ENCODE results near the gene BARHL2. TPM values are rescaled to one million over a fixed set of nuclear protein-coding genes. Genes with fewer than 3 reads are reported as not detected.

BARHL2 gene
- total RNA-seq, 4 donors from 2014 or later = not detected

- H3K27me3 ChIP-seq = peaks cover 0 to 7% (median 0%) of the 10 kb centered on the region in 4 donors
- intact Hi-C loops (cut with DNase I) = no loop called here
- no peak overlapping the region for H3K27ac ChIP-seq
- H3K4me1 ChIP-seq = no peaks in the 10 kb centered on the region
- no peak for TF ChIP-seq CTCF (IDR thresholded peaks at IDR 0.05)
- TF ChIP-seq POLR2A (IDR thresholded peaks at IDR 0.05) = no peak
- H3K36me3 ChIP-seq = no peaks in the 10 kb centered on the region
- no peak for DNase-seq
- no peaks in the 10 kb centered on the region for H3K9me3 ChIP-seq
- 32 to 65% methylated on average over 1 of the region's 1 CpG for WGBS, 2 donors
- H3K4me3 ChIP-seq = no peak overlapping the region
Observed at GRCh38 chr1:90753556-90753955, 36.5 kb upstream of the BARHL2 start.

- TF ChIP-seq CTCF (IDR thresholded peaks at IDR 0.05) (no peak), POLR2A (IDR thresholded peaks at IDR 0.05) (no peak)
- Histone ChIP-seq H3K9me3 (no peaks in the 10 kb centered on the region), H3K4me1 (no peaks in the 10 kb centered on the region), H3K4me3 (no peak overlapping the region), H3K27me3 (peaks cover 0 to 14% (median 0%) of the 10 kb centered on the region in 4 donors), H3K27ac (no peak overlapping the region), H3K36me3 (no peaks in the 10 kb centered on the region)
- DNase-seq = no peak
- intact Hi-C loops (cut with DNase I) = no loop called here
Observed at GRCh38 chr1:90748668-90749067, 31.6 kb upstream of the BARHL2 start.

- no peak overlapping the region for H3K4me3 ChIP-seq
- H3K9me3 ChIP-seq = no peaks in the 10 kb centered on the region
- no peaks in the 10 kb centered on the region for H3K36me3 ChIP-seq
- H3K27me3 ChIP-seq = peaks cover 0 to 14% (median 0%) of the 10 kb centered on the region in 4 donors
- no peak overlapping the region for H3K27ac ChIP-seq
- intact Hi-C loops (cut with DNase I) = no loop called here
- no peaks in the 10 kb centered on the region for H3K4me1 ChIP-seq
- DNase-seq = no peak
- TF ChIP-seq CTCF (IDR thresholded peaks at IDR 0.05) = no peak
- 87 to 95% methylated on average over 1 of the region's 1 CpG for WGBS, 2 donors
Observed at GRCh38 chr1:90746857-90747256, 29.8 kb upstream of the BARHL2 start.

- 94 to 98% methylated on average over 2 of the region's 2 CpGs for WGBS, 2 donors
- intact Hi-C loops (cut with DNase I) = no loop called here
- Histone ChIP-seq H3K36me3 (no peaks in the 10 kb centered on the region), H3K4me1 (no peaks in the 10 kb centered on the region), H3K27ac (no peak overlapping the region), H3K9me3 (no peaks in the 10 kb centered on the region), H3K27me3 (peaks cover 0 to 14% (median 0%) of the 10 kb centered on the region in 4 donors), H3K4me3 (no peak overlapping the region)
- TF ChIP-seq CTCF (IDR thresholded peaks at IDR 0.05) = no peak
- TF ChIP-seq POLR2A (IDR thresholded peaks at IDR 0.05) = no peak
- DNase-seq = no peak
Observed at GRCh38 chr1:90745972-90746371, 28.9 kb upstream of the BARHL2 start.

- no peak overlapping the region for H3K4me3 ChIP-seq
- peaks cover 0 to 33% (median 0%) of the 10 kb centered on the region in 3 donors for H3K4me1 ChIP-seq
- H3K9me3 ChIP-seq = no peaks in the 10 kb centered on the region
- H3K36me3 ChIP-seq = no peaks in the 10 kb centered on the region
- intact Hi-C loops (cut with DNase I) = no loop called here
- DNase-seq = no peak
- peaks cover 20 to 96% (median 40%) of the 10 kb centered on the region in 4 donors for H3K27me3 ChIP-seq
- TF ChIP-seq CTCF (IDR thresholded peaks at IDR 0.05) (no peak), POLR2A (IDR thresholded peaks at IDR 0.05) (no peak)
- no peak overlapping the region for H3K27ac ChIP-seq
- 43 to 47% methylated on average over 3 of the region's 3 CpGs for WGBS, 2 donors
Observed at GRCh38 chr1:90732136-90732535, 15.0 kb upstream of the BARHL2 start.
